ENCODE data around the gene ADGRV1. TPM values are rescaled to one million over a fixed set of nuclear protein-coding genes. Genes with fewer than 3 reads are reported as not detected.

The ADGRV1 gene
- total and polyA plus RNA-seq, 9 of the 15 experiments (the other 6 are each of a cell fraction or from before 2014, with no cell fraction given): 21.7 to 156 (median 58.2) TPM

DNA sequence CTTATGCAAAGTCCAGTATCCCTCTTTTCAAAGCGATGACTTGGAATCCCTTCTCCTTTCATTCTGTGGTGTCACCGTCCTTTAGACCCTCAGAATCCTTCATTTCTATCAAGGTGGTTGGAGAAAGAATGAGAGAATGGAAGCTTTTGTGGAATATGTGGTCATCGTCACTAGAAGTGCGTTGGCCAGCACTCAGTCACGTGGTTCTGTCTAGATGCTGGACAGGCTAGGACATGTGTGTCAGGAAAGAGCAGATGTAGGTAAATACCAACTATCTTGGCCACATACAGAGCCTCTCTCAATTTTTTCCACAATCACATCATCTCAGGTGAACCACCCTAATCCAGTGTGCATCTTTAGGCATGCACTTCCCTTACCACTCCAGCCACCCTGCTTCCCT, 618.5 kb downstream of the ADGRV1 start (continued):
- TF ChIP-seq, protein P1, sequence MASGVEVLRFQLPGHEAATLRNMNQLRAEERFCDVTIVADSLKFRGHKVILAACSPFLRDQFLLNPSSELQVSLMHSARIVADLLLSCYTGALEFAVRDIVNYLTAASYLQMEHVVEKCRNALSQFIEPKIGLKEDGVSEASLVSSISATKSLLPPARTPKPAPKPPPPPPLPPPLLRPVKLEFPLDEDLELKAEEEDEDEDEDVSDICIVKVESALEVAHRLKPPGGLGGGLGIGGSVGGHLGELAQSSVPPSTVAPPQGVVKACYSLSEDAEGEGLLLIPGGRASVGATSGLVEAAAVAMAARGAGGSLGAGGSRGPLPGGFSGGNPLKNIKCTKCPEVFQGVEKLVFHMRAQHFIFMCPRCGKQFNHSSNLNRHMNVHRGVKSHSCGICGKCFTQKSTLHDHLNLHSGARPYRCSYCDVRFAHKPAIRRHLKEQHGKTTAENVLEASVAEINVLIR (CRISPR knock-in tag; IDR thresholded peaks at IDR 0.05): no peak
- no peak for TF ChIP-seq ZNF239 (CRISPR knock-in tag; IDR thresholded peaks at IDR 0.05)
- TF ChIP-seq ZNF436 (CRISPR knock-in tag; IDR thresholded peaks at IDR 0.05): no peak
- TF ChIP-seq, protein P2, sequence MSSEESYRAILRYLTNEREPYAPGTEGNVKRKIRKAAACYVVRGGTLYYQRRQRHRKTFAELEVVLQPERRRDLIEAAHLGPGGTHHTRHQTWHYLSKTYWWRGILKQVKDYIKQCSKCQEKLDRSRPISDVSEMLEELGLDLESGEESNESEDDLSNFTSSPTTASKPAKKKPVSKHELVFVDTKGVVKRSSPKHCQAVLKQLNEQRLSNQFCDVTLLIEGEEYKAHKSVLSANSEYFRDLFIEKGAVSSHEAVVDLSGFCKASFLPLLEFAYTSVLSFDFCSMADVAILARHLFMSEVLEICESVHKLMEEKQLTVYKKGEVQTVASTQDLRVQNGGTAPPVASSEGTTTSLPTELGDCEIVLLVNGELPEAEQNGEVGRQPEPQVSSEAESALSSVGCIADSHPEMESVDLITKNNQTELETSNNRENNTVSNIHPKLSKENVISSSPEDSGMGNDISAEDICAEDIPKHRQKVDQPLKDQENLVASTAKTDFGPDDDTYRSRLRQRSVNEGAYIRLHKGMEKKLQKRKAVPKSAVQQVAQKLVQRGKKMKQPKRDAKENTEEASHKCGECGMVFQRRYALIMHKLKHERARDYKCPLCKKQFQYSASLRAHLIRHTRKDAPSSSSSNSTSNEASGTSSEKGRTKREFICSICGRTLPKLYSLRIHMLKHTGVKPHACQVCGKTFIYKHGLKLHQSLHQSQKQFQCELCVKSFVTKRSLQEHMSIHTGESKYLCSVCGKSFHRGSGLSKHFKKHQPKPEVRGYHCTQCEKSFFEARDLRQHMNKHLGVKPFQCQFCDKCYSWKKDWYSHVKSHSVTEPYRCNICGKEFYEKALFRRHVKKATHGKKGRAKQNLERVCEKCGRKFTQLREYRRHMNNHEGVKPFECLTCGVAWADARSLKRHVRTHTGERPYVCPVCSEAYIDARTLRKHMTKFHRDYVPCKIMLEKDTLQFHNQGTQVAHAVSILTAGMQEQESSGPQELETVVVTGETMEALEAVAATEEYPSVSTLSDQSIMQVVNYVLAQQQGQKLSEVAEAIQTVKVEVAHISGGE (CRISPR knock-in tag; IDR thresholded peaks at IDR 0.05): no peak
- TF ChIP-seq KDM1A (IDR thresholded peaks at IDR 0.05): no peak
- TF ChIP-seq, protein P3, sequence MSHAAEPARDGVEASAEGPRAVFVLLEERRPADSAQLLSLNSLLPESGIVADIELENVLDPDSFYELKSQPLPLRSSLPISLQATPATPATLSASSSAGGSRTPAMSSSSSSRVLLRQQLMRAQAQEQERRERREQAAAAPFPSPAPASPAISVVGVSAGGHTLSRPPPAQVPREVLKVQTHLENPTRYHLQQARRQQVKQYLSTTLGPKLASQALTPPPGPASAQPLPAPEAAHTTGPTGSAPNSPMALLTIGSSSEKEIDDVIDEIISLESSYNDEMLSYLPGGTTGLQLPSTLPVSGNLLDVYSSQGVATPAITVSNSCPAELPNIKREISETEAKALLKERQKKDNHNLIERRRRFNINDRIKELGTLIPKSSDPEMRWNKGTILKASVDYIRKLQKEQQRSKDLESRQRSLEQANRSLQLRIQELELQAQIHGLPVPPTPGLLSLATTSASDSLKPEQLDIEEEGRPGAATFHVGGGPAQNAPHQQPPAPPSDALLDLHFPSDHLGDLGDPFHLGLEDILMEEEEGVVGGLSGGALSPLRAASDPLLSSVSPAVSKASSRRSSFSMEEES (CRISPR knock-in tag; IDR thresholded peaks at IDR 0.05): peak; percentile 75
- TF ChIP-seq, protein P4, sequence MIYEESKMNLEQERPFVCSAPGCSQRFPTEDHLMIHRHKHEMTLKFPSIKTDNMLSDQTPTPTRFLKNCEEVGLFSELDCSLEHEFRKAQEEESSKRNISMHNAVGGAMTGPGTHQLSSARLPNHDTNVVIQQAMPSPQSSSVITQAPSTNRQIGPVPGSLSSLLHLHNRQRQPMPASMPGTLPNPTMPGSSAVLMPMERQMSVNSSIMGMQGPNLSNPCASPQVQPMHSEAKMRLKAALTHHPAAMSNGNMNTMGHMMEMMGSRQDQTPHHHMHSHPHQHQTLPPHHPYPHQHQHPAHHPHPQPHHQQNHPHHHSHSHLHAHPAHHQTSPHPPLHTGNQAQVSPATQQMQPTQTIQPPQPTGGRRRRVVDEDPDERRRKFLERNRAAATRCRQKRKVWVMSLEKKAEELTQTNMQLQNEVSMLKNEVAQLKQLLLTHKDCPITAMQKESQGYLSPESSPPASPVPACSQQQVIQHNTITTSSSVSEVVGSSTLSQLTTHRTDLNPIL (CRISPR knock-in tag; IDR thresholded peaks at IDR 0.05): no peak
- TF ChIP-seq BRCA1 (IDR thresholded peaks at IDR 0.05): no peak
- no peak for TF ChIP-seq BRCA1 (CRISPR knock-in tag; IDR thresholded peaks at IDR 0.05)
- TF ChIP-seq TSC22D4 (tag; IDR thresholded peaks at IDR 0.05): no peak

All from K562 (cell line).